ENCODE data around the gene RIMBP3B.
"Not testable (repeated sequence)": the region's sequence is repeated elsewhere in the genome, so short reads cannot be mapped to it uniquely, and the experiment has no call there.

Gene RIMBP3B, protein sequence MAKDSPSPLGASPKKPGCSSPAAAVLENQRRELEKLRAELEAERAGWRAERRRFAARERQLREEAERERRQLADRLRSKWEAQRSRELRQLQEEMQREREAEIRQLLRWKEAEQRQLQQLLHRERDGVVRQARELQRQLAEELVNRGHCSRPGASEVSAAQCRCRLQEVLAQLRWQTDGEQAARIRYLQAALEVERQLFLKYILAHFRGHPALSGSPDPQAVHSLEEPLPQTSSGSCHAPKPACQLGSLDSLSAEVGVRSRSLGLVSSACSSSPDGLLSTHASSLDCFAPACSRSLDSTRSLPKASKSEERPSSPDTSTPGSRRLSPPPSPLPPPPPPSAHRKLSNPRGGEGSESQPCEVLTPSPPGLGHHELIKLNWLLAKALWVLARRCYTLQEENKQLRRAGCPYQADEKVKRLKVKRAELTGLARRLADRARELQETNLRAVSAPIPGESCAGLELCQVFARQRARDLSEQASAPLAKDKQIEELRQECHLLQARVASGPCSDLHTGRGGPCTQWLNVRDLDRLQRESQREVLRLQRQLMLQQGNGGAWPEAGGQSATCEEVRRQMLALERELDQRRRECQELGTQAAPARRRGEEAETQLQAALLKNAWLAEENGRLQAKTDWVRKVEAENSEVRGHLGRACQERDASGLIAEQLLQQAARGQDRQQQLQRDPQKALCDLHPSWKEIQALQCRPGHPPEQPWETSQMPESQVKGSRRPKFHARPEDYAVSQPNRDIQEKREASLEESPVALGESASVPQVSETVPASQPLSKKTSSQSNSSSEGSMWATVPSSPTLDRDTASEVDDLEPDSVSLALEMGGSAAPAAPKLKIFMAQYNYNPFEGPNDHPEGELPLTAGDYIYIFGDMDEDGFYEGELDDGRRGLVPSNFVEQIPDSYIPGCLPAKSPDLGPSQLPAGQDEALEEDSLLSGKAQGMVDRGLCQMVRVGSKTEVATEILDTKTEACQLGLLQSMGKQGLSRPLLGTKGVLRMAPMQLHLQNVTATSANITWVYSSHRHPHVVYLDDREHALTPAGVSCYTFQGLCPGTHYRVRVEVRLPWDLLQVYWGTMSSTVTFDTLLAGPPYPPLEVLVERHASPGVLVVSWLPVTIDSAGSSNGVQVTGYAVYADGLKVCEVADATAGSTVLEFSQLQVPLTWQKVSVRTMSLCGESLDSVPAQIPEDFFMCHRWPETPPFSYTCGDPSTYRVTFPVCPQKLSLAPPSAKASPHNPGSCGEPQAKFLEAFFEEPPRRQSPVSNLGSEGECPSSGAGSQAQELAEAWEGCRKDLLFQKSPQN (N-terminal part only)

DNA sequence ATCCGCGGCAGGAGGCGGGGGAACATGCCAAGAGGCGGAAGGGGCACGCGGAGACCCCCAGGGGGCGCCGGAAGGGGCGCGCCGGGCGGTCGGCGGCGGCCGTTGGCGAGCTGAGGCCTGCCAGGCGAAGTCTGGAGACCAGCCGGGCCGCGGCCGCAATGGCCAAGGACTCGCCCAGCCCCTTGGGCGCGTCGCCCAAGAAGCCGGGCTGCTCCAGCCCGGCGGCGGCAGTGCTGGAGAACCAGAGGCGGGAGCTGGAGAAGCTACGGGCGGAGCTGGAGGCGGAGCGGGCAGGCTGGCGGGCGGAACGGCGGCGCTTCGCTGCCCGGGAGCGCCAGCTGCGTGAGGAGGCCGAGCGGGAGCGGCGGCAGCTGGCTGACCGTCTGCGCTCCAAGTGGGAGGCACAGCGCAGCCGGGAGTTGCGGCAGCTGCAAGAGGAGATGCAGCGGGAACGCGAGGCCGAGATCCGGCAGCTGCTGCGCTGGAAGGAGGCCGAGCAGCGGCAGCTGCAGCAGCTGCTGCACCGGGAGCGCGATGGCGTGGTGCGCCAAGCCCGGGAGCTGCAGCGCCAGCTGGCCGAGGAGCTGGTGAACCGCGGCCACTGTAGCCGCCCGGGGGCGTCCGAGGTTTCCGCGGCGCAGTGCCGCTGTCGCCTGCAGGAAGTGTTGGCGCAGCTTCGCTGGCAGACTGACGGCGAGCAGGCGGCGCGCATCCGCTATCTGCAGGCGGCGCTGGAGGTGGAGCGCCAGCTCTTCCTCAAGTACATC, at the start of gene RIMBP3B:
Gene RIMBP3B (plus strand): TSS at position 51 of the 767 bp plus-strand sequence. CDS start 108 bp downstream, at position 159.
- DNase-seq (ENCODE audit: low spot score), result not testable (repeated sequence)

DNA sequence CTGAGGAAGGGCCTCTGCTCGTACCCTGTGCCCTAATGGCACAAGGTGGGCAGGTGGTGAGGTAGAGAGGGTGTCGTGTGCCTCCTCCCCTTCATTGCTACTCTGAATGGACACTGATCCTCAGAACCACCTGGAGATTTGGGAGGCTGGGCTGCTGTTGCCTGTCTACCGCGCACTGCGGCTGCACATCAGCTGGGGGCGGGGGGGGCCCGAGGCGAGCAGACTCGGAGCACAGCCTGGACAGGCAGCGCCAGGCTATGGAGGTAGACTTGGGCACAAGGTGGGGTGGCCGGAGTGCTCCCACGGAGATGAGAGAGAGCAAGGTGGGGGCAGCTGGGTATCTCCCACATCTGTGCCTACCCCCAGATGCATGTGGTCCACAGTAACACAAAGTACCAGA, 26.0 kb upstream of the RIMBP3B start:
- DNase-seq (ENCODE audit: low spot score), result not testable (repeated sequence)

DNA sequence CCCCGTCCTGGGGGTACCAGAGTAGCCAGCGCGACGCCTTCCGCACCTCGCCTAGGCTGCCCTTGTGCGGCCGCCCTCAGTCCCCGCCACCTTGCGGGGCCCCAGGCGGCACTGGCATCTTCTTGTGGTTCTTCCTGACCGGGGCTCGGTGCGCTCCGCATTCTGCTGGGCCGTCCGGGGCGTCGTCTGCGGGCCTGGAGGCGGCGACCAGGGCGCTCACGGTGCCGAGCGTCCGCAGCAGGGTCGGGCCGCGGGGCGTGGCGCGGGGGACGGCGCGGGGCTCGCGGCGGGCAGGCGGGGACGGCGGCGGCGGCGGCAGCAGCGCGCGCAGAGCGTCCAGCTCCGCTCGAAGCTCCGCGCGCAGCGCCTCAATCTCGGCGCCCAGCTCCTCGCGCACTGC, 23.0 kb upstream of the RIMBP3B start:
- DNase-seq (ENCODE audit: low spot score), result not testable (repeated sequence)

DNA sequence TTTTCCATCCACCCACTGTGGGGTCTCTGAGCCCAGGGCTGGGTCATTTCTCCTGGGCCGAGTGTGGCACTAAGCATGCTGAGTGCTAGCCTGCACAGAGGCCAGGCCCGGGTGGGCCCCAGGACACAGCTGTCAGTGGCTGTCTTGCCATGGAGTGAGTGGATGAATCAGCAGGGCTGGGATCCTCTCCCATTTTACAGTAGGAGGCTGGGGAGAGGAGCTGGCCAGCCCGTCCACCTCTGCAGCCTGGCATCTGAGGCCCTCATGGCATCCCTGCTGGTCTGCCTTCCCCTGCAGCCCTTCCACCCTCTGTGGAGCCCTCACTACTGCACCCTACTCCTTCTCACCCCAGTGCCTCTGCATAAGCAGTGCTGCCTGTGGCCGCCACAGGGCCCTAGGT, 21.1 kb upstream of the RIMBP3B start:
- DNase-seq (ENCODE audit: low spot score), result not testable (repeated sequence)

DNA sequence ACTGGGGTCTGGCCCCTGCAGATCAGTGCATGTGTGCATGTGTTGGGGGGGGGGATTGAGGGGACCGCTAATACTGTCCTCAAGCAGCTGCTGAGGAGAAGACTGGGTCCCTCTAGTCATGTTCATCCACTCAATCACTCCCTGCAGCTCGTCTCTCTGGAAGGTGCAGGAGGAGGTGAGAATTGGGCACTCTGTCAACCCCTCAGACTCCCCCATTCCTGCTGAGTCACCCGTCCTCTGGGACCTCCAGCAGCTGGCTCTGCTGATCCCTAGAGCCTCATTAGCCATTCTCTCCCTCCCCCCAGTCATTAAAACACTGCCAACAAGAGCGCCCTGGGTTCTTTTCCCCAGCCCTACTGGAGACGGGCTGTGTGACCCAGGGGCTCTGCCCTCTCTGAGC, 20.5 kb upstream of the RIMBP3B start:
- not testable (repeated sequence) for DNase-seq (ENCODE audit: low spot score)

DNA sequence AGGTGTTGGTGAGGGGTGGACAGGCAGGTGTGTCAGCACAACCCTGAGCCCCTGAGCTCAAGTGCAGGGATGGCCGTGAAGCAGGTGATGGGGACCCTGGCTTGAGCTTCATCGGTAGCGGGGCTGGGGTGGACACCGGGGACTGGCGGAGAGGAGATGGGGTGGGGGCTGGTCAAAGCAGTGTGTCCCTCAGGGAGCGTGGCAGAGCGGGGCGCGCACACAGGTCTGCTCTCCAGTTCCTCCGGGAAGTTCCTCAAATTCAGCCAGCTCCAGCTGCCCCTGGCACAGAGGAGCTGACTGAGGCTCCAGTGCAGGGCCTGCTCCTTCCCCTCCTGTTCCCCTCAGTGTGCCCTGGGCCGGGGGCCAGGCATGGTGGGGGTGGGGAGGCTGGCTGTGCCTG, 19.7 kb upstream of the RIMBP3B start:
- not testable (repeated sequence) for DNase-seq (ENCODE audit: low spot score)

DNA sequence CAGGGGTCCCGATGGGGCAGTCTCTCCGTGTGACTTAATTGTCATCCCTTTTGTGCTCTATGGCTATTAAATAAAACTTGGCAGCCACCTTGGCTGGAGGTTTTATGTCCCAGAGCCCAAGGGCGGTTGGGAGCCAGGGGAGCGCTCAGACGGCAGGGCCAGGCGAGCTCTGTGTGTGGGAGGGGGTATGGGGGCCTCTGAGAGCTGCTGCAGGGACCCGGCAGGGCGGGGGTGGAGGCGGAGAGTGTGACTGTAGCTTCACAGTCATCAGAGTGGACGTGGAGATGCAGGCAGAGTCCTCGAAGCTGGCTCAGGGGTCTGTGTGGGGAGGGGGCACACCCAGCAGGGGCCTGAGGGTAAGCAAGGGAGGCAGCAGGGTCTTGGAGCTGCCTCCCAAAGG, 19.2 kb upstream of the RIMBP3B start:
- DNase-seq (ENCODE audit: low spot score), result not testable (repeated sequence)

DNA sequence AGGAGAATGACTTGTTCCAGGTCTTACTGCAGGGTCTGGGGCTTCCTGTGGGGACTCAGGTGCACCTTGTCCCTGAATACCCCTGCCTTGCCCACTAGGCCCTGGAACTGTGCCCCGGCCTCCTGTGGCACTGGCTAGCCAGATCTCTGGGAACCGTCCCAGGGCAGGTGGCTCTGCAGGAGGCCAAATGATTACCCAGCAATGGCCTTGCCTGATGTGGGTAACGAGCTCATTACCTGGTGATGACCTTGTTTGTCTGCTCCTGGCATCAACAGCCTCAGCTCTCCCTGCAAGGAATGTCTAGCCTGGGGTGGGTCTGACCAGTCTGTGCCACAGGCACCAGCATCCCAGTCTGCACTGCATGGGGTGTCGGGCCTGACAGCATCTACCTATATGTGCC, 18.2 kb upstream of the RIMBP3B start:
- DNase-seq (ENCODE audit: low spot score), result not testable (repeated sequence)

DNA sequence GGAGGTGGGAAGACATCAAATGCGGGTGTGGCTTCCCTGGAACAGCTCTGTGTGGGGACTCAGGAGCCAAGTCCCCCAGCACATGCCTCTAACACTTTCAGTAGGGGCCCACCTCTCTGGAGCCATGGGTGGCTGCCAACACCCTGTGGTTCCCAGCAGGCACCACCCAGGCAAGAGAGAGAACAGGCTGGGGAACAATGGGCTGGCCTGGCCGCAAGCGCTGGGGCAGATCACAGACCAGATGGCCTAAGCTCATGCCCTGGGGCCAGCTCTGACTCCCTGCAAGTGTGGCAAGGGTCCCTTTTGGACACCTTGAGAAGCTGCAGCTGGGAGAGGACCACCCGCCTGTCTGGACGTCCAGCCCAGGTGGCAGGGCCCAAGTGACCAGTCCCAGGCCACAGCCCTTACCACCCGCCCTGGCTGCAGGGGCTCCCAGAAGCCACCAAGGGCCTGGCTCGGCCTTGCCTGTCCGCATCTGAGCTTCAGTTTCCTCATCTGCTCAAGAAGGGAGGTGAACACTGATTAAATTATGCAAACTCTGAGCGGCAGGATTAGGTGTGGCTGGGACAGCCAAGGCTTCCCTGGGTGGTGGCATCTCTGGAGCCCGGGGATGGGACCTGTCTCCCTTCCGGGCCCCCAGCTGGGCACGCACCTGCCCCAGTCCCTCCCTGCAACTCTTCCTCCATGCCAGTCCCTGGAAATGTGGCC, 14.8 kb upstream of the RIMBP3B start:
- not testable (repeated sequence) for DNase-seq (ENCODE audit: low spot score)

DNA sequence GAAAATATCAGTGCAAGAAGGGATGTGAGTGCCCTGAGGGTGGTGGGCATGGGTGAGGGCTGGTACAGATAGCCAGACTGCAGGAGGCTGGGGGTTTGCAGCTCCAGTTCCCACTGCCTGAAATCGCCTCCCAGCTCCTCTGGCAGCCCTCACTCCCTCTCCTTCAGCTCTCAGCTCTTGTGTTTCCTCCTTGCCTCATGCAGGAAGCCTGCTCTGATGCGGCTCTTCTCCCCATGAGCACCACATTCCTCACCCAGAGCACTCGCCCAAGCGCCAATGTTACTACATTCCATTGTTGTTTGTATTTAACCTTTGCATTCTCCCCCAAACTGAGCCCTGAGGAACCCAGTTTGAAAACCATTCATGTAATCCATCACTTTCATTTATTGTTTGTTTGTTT, 7.7 kb upstream of the RIMBP3B start:
- DNase-seq (ENCODE audit: low spot score), result not testable (repeated sequence)

DNA sequence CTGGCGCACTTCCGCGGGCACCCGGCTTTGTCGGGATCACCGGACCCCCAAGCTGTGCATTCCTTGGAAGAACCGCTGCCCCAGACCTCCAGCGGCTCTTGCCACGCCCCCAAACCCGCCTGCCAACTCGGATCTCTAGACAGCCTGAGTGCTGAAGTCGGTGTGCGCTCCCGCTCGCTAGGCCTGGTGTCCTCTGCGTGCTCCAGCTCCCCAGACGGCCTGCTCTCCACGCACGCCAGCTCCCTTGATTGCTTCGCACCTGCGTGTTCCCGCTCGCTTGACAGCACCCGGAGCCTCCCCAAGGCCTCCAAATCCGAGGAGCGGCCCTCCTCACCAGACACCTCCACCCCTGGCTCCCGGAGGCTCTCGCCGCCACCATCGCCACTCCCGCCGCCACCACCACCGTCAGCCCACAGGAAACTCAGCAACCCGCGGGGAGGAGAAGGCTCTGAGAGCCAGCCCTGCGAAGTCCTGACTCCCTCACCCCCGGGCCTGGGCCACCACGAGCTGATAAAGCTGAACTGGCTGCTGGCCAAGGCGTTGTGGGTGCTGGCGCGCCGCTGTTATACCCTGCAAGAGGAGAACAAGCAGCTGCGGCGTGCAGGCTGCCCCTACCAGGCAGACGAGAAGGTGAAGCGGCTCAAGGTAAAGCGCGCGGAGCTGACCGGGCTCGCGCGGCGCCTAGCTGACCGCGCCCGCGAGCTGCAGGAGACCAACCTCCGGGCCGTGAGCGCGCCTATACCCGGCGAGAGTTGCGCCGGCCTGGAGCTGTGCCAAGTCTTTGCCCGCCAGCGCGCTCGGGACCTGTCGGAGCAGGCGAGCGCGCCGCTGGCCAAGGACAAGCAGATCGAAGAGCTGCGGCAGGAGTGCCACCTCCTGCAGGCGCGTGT, 1.2 kb downstream of the RIMBP3B start:
- not testable (repeated sequence) for DNase-seq (ENCODE audit: low spot score)

DNA sequence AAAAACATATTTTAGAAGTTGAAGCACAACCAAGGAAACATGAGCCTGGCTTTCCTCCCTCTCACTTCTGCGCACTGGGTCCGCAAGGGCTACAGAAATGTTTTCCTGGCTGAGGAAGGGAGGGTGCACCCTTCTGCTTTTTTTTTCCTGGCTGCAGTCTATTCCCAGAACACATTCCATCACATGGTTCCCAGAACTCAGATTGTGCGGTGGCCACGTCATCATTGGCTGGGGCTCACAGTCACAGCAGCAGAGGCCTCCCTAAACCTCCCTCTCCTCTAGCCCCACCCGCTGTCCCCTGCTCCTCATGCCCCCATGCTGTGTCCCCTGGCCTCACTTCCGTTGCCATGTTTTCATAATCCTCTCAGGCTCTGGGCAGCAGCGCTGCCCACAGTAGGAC, 5.9 kb downstream of the RIMBP3B start:
- DNase-seq (ENCODE audit: low spot score), result not testable (repeated sequence)

DNA sequence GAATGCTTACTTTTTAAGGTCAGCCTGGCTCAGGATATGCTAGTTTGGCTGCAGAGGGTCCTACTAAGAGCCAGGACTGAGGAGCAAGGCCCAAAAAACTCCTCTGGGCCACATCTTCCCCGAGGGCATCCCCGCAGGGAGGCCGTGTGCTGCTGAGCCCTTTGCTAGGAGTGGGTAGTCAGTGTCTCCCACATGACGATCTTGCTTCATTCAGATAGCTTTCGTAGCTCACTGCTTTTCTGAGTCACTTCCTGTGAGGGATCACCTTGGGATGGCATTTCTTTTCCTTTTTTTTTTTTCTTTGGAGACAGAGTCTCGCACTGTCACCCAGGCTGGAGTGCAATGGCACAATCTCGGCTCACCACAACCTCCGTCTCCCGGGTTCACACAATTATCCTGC, 6.5 kb downstream of the RIMBP3B start:
- DNase-seq (ENCODE audit: low spot score), result not testable (repeated sequence)

DNA sequence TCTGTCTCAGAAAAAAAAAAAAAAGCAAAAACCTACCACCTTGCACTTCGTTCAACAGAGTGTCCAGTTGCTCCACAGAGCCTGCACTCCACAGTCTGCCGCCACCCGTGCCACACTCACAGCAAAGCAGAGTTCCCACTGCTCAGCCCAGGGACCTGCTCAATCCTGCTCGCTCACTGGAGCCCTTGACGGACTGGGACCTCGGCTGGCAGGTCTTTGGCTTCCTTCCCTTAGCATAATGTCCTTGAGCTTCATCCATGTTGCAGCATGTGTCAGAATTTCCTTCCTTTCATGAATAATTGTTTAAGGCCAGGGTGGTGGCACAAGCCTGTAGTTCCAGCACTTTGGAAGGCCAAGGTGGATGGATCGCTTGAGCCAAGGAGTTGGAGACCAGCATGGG, 11.1 kb downstream of the RIMBP3B start:
- DNase-seq (ENCODE audit: low spot score), result not testable (repeated sequence)

DNA sequence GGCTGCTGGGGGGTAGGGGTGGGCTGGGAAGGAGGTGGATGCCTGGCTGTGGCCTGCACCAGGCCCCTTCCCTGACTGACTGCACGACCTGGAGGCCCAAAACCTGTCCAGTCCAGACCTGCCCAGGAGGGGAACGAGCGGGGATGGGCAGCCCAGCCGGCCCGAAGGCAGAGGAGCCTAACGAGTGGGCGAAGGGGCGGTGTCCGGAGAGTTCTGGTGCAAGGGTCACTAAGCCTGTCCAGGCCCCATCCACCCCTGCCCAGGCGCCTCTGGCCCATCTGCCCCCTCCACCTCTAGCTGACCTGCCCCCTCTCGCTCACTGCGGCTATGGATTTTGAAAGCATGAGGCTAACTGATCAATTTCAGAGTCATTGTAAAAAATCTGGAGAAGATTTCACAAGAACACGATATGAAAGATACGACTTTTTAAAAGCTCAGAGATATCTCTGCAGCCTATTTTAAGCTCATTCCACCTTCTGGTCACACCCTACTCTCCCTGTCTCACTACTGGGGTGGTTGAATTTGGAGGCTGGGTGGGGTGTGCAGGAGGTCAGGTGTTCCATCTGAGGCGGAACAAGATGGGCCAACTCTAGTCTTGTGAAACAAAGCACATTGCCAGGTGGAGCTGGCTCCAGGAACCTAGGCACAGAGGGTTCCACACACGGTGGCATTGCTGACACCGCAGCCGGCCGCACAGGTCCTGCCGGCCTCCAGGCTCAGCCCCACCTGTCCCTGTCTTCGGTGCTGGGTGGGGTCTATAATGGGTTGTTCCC, 17.8 kb downstream of the RIMBP3B start:
- DNase-seq (ENCODE audit: low spot score), result not testable (repeated sequence)

DNA sequence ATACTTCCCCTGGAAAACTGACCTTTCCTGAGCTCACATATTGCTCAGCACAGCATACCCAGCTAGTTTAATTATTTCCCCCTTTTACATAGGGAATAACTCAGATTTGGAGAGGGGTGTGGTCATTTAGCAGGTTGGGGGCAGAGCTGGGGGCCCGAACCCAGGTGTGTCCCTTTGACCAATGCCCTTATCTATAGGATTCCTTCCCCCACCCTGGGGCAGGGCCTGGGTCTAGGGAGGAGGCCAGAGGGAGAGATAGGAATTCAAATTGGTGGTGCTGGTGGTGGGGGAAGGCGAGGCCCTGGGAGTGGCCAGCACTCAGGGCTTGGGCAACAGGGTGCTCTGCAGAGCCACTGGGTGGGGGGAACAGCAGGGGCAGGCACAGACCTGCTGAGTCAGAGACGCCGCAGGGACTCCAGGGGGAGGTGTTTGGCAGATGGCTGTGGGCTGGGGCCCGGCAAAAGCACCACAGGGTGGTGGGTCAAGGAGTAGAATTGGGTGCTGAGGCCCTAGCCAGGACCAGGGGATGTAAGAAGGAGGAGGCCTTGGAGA, 19.3 kb downstream of the RIMBP3B start:
- not testable (repeated sequence) for DNase-seq (ENCODE audit: low spot score)

DNA sequence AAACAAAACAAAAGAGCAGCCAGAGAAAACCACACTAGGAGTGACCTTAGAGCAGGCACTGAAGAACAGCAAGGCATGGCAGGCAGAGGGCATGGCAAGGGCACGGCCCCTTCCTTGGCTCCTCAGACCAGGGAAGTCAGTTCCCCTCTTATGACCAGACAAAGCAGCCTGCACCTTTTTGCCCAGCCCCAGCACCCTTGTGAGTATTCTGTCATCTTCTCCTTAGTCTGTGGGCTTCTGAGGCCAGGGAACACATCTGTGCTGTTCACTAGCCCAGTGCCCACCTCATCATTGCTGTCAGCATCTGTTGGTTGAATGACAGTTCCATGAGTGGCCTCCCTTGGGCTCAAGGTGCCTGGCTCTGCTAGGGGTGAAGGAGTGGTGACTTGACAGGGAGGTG, 23.6 kb downstream of the RIMBP3B start:
- not testable (repeated sequence) for DNase-seq (ENCODE audit: low spot score)

DNA sequence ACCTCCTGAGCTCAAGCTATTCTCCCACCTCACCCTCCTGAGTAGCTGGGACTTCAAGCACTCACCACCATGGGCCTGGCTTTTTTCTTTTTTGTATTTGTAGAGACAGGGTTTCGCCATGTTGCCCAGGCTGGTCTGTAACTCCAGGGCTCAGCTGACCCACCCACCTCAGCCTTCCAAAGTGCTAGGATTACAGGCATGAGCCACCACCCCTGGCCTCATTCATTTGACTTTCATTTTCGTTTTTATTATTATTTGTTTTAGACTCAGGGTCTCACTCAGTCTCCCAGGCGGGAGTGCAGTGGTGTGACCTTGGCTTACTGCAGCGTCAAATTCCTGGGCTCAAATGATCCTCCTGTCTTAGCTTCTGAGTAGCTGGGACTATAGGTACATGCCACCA, 24.2 kb downstream of the RIMBP3B start:
- DNase-seq (ENCODE audit: low spot score), result not testable (repeated sequence)

Data from kidney tubule cell (primary cell).